GM12878 (cell line): ENCODE data around the gene RAD51B. TPM values are rescaled to one million over a fixed set of nuclear protein-coding genes. Genes with fewer than 3 reads are reported as not detected.

ENCODE experiments used
- ATAC-seq: fragments of 200-7000 bp; cut with Tn5 transposase; 3 replicates; pipeline ENCODE4 v1.9.1; 2020; ENCODE audit warnings: mild to moderate bottlenecking, moderate library complexity
- BruUV-seq: library from RNA; stranded (reverse); fragments of 400-500 nt; replicated peaks from 2 replicates; lab custom pipeline; 2021; lab: Mats Ljungman, UMichigan
- CTCF ChIA-PET: fragments of 300-600 bp; sonication (Branson Sonifier 250); formaldehyde crosslinking; extraction: SDS; loops from one replicate; lab custom pipeline; 2021; ENCODE audit warnings: inconsistent platforms; lab: Yijun Ruan, JAX
- POLR2A ChIA-PET: fragments of 350-600 bp; formaldehyde crosslinking; extraction: SDS; loops from one replicate; lab custom pipeline; 2021; ENCODE audit warnings: inconsistent platforms; lab: Charles Lee
- RAD21 ChIA-PET: fragments of 300-600 bp; sonication (Branson Sonifier 250); formaldehyde crosslinking; loops from one replicate; lab custom pipeline; 2023; ENCODE audit warnings: antibody characterized with exemption; ENCODE audit not compliant: unreplicated experiment; lab: Charles Lee
- SMC1A ChIA-PET: fragments of 300-600 bp; sonication (Branson Sonifier 250); formaldehyde crosslinking; loops from one replicate; lab custom pipeline; 2023; ENCODE audit not compliant: unreplicated experiment, uncharacterized antibody; lab: Charles Lee
- DNase-seq: peaks from one replicate; pipeline ENCODE4 v3.0.0-alpha.2; 2011; ENCODE audit warnings: low read depth, low spot score
- FAIRE-seq: peaks from 3 replicates; lab custom pipeline; 2011; peaks lifted over from hg19 to GRCh38; lab: Jason Lieb, UNC
- H2AFZ ChIP-seq: 2 replicates; pipeline ENCODE4 v1.6.0; 2011; ENCODE audit warnings: low read depth, low read length, control low read depth; ENCODE audit not compliant: control insufficient read depth
- H3K27ac ChIP-seq: 2 replicates; pipeline ENCODE4 v1.5.1; 2011; ENCODE audit warnings: control low read depth; ENCODE audit not compliant: control insufficient read depth, insufficient read depth
- H3K27me3 ChIP-seq, 2 experiments: replicated peaks in 1 of 2; 2 replicates each; pipeline versions ENCODE4 v1.6.0 to v1.6.1; 2011; ENCODE audit warnings: low read length in 1 of 2; ENCODE audit not compliant: control insufficient read depth in 2 of 2, insufficient read depth in 2 of 2
- H3K36me3 ChIP-seq, 2 experiments: 2 replicates each; pipeline ENCODE4 v1.5.1; 2011; ENCODE audit warnings: low read length in 1 of 2; ENCODE audit not compliant: control insufficient read depth in 2 of 2, insufficient read depth in 2 of 2
- H3K4me1 ChIP-seq: 2 replicates; pipeline ENCODE4 v1.6.1; 2011; ENCODE audit warnings: mild to moderate bottlenecking, low read length, moderate library complexity, mixed read lengths; ENCODE audit not compliant: control insufficient read depth, insufficient read depth
- H3K4me2 ChIP-seq: 2 replicates; pipeline ENCODE4 v1.6.0; 2011; ENCODE audit warnings: control low read depth; ENCODE audit not compliant: control insufficient read depth, insufficient read depth
- H3K4me3 ChIP-seq: fragments of 200-600 bp; sonication (generic); 2 replicates; pipeline ENCODE4 v1.5.1; 2016
- H3K79me2 ChIP-seq: 2 replicates; pipeline ENCODE4 v1.6.0; 2011; ENCODE audit warnings: low read length; ENCODE audit not compliant: control insufficient read depth, insufficient read depth
- H3K9ac ChIP-seq: 2 replicates; pipeline ENCODE4 v1.8.0; 2011; ENCODE audit warnings: low read length, control low read depth, mixed read lengths; ENCODE audit not compliant: control insufficient read depth, insufficient read depth
- H3K9me3 ChIP-seq: replicated peaks from 3 replicates; pipeline ENCODE4 v1.5.1; 2011; ENCODE audit warnings: mild to moderate bottlenecking, low read length; ENCODE audit not compliant: control insufficient read depth, insufficient read depth
- H4K20me1 ChIP-seq: 2 replicates; pipeline ENCODE4 v1.6.0; 2011; ENCODE audit not compliant: control insufficient read depth, insufficient read depth
- CREM ChIP-seq: IDR thresholded peaks from 2 replicates; pipeline ENCODE4 v1.6.1; 2014; ENCODE audit warnings: antibody characterized with exemption, low read depth
- ESRRA ChIP-seq: IDR thresholded peaks from 2 replicates; pipeline ENCODE4 v1.6.1; 2012; ENCODE audit warnings: mild to moderate bottlenecking, low read length, improper control_type of control experiment
- FOS ChIP-seq: IDR thresholded peaks from 3 replicates; pipeline ENCODE4 v1.6.1; 2011; ENCODE audit warnings: borderline replicate concordance; ENCODE audit not compliant: insufficient read length; ENCODE audit errors: extremely low read depth
- RB1 ChIP-seq: fragments of 450-650 bp; formaldehyde crosslinking; IDR thresholded peaks from 2 replicates; pipeline ENCODE4 v1.6.1; 2017; ENCODE audit warnings: mild to moderate bottlenecking, borderline replicate concordance
- RELA ChIP-seq: fragments of 450-650 bp; IDR thresholded peaks from 2 replicates; pipeline ENCODE4 v1.8.0; 2014; ENCODE audit warnings: borderline replicate concordance; ENCODE audit not compliant: partially characterized antibody
- SRF ChIP-seq, 2 experiments: IDR thresholded peaks; 2 replicates each; pipeline ENCODE4 v1.6.1; 2011; ENCODE audit warnings: low read depth in 2 of 2, low read length in 2 of 2, mild to moderate bottlenecking in 1 of 2, moderate library complexity in 1 of 2
- SUZ12 ChIP-seq: fragments of 200-600 bp; sonication (generic); IDR thresholded peaks from one replicate; pipeline ENCODE4 v1.6.1; 2018; ENCODE audit warnings: antibody characterized with exemption, mild to moderate bottlenecking; ENCODE audit not compliant: unreplicated experiment
- TCF12 ChIP-seq: IDR thresholded peaks from 2 replicates; pipeline ENCODE4 v1.6.1; 2011; ENCODE audit warnings: low read depth, mild to moderate bottlenecking, low read length
- ZNF207 ChIP-seq: fragments of 450-650 bp; IDR thresholded peaks from 2 replicates; pipeline ENCODE4 v1.6.1; 2014; ENCODE audit warnings: antibody characterized with exemption, mild to moderate bottlenecking, borderline replicate concordance
- WGBS: methylation state at CpG from one replicate; pipeline ENCODE4 v1.1.6; 2016; ENCODE audit warnings: low lambda C conversion rate; ENCODE audit not compliant: insufficient replicate concordance, insufficient coverage; ENCODE audit errors: missing lambda C conversion rate; 5-methylcytosine and 5-hydroxymethylcytosine counted together
- in situ Hi-C: fragments of 300-500 bp; cut with MboI; formaldehyde crosslinking; loops from 9 replicates; pipeline ENCODE4 v1.14.3; 2018; ENCODE audit warnings: mixed read lengths
- intact Hi-C: fragments of 100-400 bp; cut with micrococcal nuclease; formaldehyde crosslinking; loops from one replicate; pipeline ENCODE4 v1.14.2; 2022; ENCODE audit not compliant: unreplicated experiment
- polyA plus RNA-seq, 11 experiments: library from polyadenylated mRNA; depleted of rRNA in 4 of 11; unstranded in 6 of 11; stranded (reverse) in 5 of 11; fragments of >200 nt; fragmentation: Nextera tagmentation in 4 of 11; fragmentation: Illumina TruSeq in 1 of 11; extraction: Ambion mirVana in 4 of 11; extraction: Trizol in 1 of 11; gene quantifications; 1 replicate in 1 of 11; 2 replicates in 10 of 11; pipeline versions ENCODE4 v1.2.1 to v1.2.3, GENCODE V29; 2011 to 2016; ENCODE audit warnings: inconsistent platforms in 2 of 11, missing spikeins in 2 of 11, low read depth in 1 of 11
- total RNA-seq, 4 experiments: library from RNA; depleted of rRNA in 3 of 4; stranded (reverse); fragments of >200 nt in 3 of 4; fragmentation: Illumina TruSeq in 1 of 4; extraction: Trizol in 1 of 4; gene quantifications; 2 replicates each; pipeline versions ENCODE4 v1.2.1 to v1.2.3, GENCODE V29; 2013 to 2021
- TF ChIP-seq, protein P1 (sequence below): fragments of 450-650 bp; IDR thresholded peaks from 2 replicates; pipeline ENCODE4 v1.6.1; 2017; ENCODE audit warnings: mild to moderate bottlenecking, low read depth, inconsistent platforms; ENCODE audit not compliant: poor library complexity, severe bottlenecking

RAD51B gene
- total and polyA plus RNA-seq, 10 of the 15 experiments (the other 5 are each of a cell fraction or from before 2014, with no cell fraction given): 9.8 to 26.8 (median 21.3) TPM

- ATAC-seq: no peak
- intact Hi-C loops: no loop called here
- Histone ChIP-seq H3K27me3 (no peaks in the 10 kb centered on the region), H3K9ac (no peak overlapping the region), H3K79me2 (no peaks in the 10 kb centered on the region), H3K27ac (no peak overlapping the region), H2AFZ (no peak overlapping the region), H3K4me2 (no peak overlapping the region), H3K4me1 (no peaks in the 10 kb centered on the region), H3K36me3 (no peaks in the 10 kb centered on the region), H3K4me3 (no peak overlapping the region), H4K20me1 (no peaks in the 10 kb centered on the region), H3K9me3 (no peaks in the 10 kb centered on the region; the same call in 2 of the 3 replicates)
- no TSS peak for BruUV-seq
- ChIA-PET CTCF (interaction anchor here (0.6 to 1.5 kb wide), 3 partner anchors 11 to 672 kb away, joined by 3 read pairs; no protein-coding TSS in a partner anchor), POLR2A (no interaction called here), SMC1A (interaction anchor here (0.6 to 1.6 kb wide), 12 partner anchors 8 to 287 kb away, joined by 3 to 10 read pairs (median 3); no protein-coding TSS in a partner anchor), RAD21 (interaction anchor here (0.5 to 1.7 kb wide), 2 partner anchors 212 to 1267 kb away, joined by 3 to 4 read pairs; no protein-coding TSS in a partner anchor)
- no peak for DNase-seq
- 93% methylated on average over 3 of the region's 3 CpGs for WGBS
- in situ Hi-C loops: no loop called here
- FAIRE-seq: no peak
- TF ChIP-seq FOS (no peak), SRF (IDR thresholded peaks at IDR 0.05; ENCODE audit: low read depth in 2 of 2, low read length in 2 of 2) (no peak), RELA (no peak), CREM (no peak), TCF12 (no peak), ZNF207 (no peak), SUZ12 (no peak), ESRRA (no peak), RB1 (no peak)
- TF ChIP-seq, protein P1, sequence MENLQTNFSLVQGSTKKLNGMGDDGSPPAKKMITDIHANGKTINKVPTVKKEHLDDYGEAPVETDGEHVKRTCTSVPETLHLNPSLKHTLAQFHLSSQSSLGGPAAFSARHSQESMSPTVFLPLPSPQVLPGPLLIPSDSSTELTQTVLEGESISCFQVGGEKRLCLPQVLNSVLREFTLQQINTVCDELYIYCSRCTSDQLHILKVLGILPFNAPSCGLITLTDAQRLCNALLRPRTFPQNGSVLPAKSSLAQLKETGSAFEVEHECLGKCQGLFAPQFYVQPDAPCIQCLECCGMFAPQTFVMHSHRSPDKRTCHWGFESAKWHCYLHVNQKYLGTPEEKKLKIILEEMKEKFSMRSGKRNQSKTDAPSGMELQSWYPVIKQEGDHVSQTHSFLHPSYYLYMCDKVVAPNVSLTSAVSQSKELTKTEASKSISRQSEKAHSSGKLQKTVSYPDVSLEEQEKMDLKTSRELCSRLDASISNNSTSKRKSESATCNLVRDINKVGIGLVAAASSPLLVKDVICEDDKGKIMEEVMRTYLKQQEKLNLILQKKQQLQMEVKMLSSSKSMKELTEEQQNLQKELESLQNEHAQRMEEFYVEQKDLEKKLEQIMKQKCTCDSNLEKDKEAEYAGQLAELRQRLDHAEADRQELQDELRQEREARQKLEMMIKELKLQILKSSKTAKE: no peak
Measured at GRCh38 chr14:68144051-68144681, 324.6 kb downstream of the RAD51B start.
